Panc1 (cell line): Measurements from ENCODE around the gene CERS5. TPM values are rescaled to one million over a fixed set of nuclear protein-coding genes. Genes with fewer than 3 reads are reported as not detected.

Experiments used
- ATAC-seq: fragments of 200-7000 bp; cut with Tn5 transposase; 2 replicates; pipeline ENCODE4 v1.9.1; 2020; ENCODE audit warnings: mild to moderate bottlenecking, moderate library complexity
- BruUV-seq: library from RNA; stranded (reverse); fragments of 400-500 nt; replicated peaks from 2 replicates; lab custom pipeline; 2021; lab: Mats Ljungman, UMichigan
- CTCF ChIA-PET: fragments of 300-600 bp; sonication (Branson Sonifier 250); formaldehyde crosslinking; loops from one replicate; lab custom pipeline; 2022; ENCODE audit warnings: antibody characterized with exemption; lab: Charles Lee
- POLR2A ChIA-PET: fragments of 300-600 bp; sonication (Branson Sonifier 250); formaldehyde crosslinking; loops from one replicate; lab custom pipeline; 2022; ENCODE audit warnings: antibody characterized with exemption; lab: Charles Lee
- DNase-seq: peaks from one replicate; pipeline ENCODE4 v3.0.0-alpha.2; 2010; ENCODE audit warnings: low read depth, low spot score
- H3K27ac ChIP-seq: 2 replicates; pipeline ENCODE4 v1.5.1; 2011; ENCODE audit warnings: mild to moderate bottlenecking, low read length, inconsistent platforms
- H3K27me3 ChIP-seq: fragments of 200-500 bp; sonication (Bioruptor generic); 2 replicates; pipeline ENCODE4 v1.6.0; 2014; ENCODE audit warnings: low read length, inconsistent platforms; ENCODE audit not compliant: control insufficient read depth, insufficient read depth
- H3K36me3 ChIP-seq: fragments of 200-500 bp; sonication (Bioruptor generic); 2 replicates; pipeline ENCODE4 v1.5.1; 2014; ENCODE audit warnings: inconsistent platforms, mild to moderate bottlenecking, low read length, moderate library complexity; ENCODE audit not compliant: control insufficient read depth, insufficient read depth
- H3K4me1 ChIP-seq: 2 replicates; pipeline ENCODE4 v1.5.1; 2011; ENCODE audit warnings: inconsistent platforms, mild to moderate bottlenecking, low read length, moderate library complexity; ENCODE audit not compliant: control insufficient read depth, insufficient read depth
- H3K4me3 ChIP-seq, 2 experiments: 2 replicates each; pipeline ENCODE4 v1.5.1; 2011 to 2012; ENCODE audit warnings: low read depth in 2 of 2, low read length in 2 of 2, mild to moderate bottlenecking in 2 of 2, inconsistent platforms in 1 of 2, moderate library complexity in 1 of 2
- H3K9me3 ChIP-seq: fragments of 200-500 bp; sonication (Bioruptor generic); 2 replicates; pipeline ENCODE4 v1.5.1; 2014; ENCODE audit warnings: low read depth, mild to moderate bottlenecking, inconsistent platforms, low read length, moderate library complexity; ENCODE audit not compliant: control insufficient read depth, insufficient read depth
- POLR2AphosphoS5 ChIP-seq: IDR thresholded peaks from 2 replicates; pipeline ENCODE4 v1.6.1; 2012; ENCODE audit warnings: mild to moderate bottlenecking, low read depth, low read length, moderate library complexity
- SIN3A ChIP-seq: IDR thresholded peaks from 2 replicates; pipeline ENCODE4 v1.6.1; 2012; ENCODE audit warnings: low read depth, mild to moderate bottlenecking, low read length, moderate library complexity, borderline replicate concordance; ENCODE audit not compliant: insufficient read depth
- TCF7L2 ChIP-seq: IDR thresholded peaks from 2 replicates; pipeline ENCODE4 v1.6.1; 2011; ENCODE audit warnings: mild to moderate bottlenecking, low read depth, low read length, inconsistent platforms
- in situ Hi-C: cut with HindIII; loops from 2 replicates; pipeline ENCODE4 v1.10.0; 2016; ENCODE audit warnings: low sequenced_read_pairs, low pct_unique_long_range_greater_than_20kb
- intact Hi-C: fragments of 100-400 bp; cut with micrococcal nuclease; formaldehyde crosslinking; loops from one replicate; pipeline ENCODE4 v1.10.0; 2022; ENCODE audit not compliant: unreplicated experiment
- total RNA-seq: library from RNA; stranded (reverse); gene quantifications from one replicate; pipeline ENCODE4 v1.2.1, GENCODE V29; 2021; ENCODE audit not compliant: unreplicated experiment
- TF ChIP-seq, protein P1 (sequence below), 2 experiments: IDR thresholded peaks; 2 replicates each; pipeline ENCODE4 v1.6.1; 2011 to 2012; ENCODE audit warnings: low read depth in 2 of 2, control low read depth in 1 of 2, low read length in 1 of 2, mild to moderate bottlenecking in 1 of 2, moderate library complexity in 1 of 2; ENCODE audit not compliant: insufficient read depth in 1 of 2
- TF ChIP-seq, protein P2 (sequence below): fragments of 450-650 bp; IDR thresholded peaks from 2 replicates; pipeline ENCODE4 v1.5.1; 2017; ENCODE audit warnings: mild to moderate bottlenecking

Gene CERS5
- total RNA-seq, 1 experiment from 2014 or later, result 50.5 TPM

DNA sequence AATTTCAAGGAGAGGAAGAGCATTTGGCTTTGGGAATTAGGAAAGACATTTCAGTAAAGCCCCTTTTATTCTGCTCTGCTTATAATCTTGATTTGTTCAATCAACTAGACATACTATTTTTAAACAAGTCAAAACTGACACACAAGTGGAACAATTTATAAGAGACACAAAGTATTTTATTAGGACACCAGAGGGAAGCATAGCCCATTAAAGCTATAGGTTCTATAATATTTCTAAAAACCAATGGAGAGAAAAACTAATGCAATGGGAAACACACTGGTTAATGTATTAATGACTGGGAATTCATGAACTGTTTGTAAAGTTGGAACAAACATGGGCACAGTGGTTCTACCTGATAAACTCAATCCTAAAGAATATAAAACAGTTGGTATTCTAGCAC, 15.3 kb upstream of the CERS5 start:
- in situ Hi-C loops, result no loop called here
- no peak for DNase-seq

DNA sequence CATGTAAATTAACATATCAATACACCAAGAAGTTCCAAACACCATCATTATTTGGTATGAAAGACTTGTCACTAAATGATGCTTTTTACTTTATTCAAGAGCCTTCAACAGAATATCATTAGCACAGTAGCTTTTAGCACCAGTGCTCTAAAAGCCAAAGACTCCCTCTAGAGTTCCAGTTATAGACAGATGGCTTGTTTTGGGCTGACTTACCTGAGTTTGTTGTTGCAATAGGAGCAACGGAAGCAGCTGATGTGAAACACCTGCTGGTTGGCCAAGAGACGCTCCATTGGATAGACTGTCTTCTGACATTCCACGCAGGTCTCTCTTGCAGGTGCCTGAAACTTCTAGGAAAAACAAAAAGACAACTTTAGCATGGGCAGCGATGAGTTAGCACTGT, 14.5 kb upstream of the CERS5 start:
- in situ Hi-C loops (no loop called here), intact Hi-C loops (loop anchor here (10.0 kb wide), 1 partner anchor 133 kb away; no protein-coding TSS in a partner anchor)
- H3K9me3 ChIP-seq, result no peaks in the 10 kb centered on the region
- ATAC-seq (no peak), DNase-seq (no peak)
- CTCF ChIA-PET, result interaction anchor here (0.7 to 1.4 kb wide), 3 partner anchors 102 to 133 kb away, joined by 4 to 9 read pairs (median 6); partner anchors contain the start of gene LIMA1
- H3K27me3 ChIP-seq, result no peaks in the 10 kb centered on the region
- H3K27ac ChIP-seq, result peak overlapping the region; percentile 19; the same call in 1 of the 2 replicates
- H3K36me3 ChIP-seq, result peaks cover 17% of the 10 kb centered on the region
- no peak overlapping the region for H3K4me3 ChIP-seq
- no peak for TF ChIP-seq POLR2AphosphoS5
- TF ChIP-seq SIN3A, result no peak
- TF ChIP-seq, protein P1, sequence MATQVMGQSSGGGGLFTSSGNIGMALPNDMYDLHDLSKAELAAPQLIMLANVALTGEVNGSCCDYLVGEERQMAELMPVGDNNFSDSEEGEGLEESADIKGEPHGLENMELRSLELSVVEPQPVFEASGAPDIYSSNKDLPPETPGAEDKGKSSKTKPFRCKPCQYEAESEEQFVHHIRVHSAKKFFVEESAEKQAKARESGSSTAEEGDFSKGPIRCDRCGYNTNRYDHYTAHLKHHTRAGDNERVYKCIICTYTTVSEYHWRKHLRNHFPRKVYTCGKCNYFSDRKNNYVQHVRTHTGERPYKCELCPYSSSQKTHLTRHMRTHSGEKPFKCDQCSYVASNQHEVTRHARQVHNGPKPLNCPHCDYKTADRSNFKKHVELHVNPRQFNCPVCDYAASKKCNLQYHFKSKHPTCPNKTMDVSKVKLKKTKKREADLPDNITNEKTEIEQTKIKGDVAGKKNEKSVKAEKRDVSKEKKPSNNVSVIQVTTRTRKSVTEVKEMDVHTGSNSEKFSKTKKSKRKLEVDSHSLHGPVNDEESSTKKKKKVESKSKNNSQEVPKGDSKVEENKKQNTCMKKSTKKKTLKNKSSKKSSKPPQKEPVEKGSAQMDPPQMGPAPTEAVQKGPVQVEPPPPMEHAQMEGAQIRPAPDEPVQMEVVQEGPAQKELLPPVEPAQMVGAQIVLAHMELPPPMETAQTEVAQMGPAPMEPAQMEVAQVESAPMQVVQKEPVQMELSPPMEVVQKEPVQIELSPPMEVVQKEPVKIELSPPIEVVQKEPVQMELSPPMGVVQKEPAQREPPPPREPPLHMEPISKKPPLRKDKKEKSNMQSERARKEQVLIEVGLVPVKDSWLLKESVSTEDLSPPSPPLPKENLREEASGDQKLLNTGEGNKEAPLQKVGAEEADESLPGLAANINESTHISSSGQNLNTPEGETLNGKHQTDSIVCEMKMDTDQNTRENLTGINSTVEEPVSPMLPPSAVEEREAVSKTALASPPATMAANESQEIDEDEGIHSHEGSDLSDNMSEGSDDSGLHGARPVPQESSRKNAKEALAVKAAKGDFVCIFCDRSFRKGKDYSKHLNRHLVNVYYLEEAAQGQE (IDR thresholded peaks at IDR 0.05; ENCODE audit: insufficient read depth in 1 of 2, low read depth in 2 of 2, low read length in 1 of 2), result no peak
- TF ChIP-seq, protein P2, sequence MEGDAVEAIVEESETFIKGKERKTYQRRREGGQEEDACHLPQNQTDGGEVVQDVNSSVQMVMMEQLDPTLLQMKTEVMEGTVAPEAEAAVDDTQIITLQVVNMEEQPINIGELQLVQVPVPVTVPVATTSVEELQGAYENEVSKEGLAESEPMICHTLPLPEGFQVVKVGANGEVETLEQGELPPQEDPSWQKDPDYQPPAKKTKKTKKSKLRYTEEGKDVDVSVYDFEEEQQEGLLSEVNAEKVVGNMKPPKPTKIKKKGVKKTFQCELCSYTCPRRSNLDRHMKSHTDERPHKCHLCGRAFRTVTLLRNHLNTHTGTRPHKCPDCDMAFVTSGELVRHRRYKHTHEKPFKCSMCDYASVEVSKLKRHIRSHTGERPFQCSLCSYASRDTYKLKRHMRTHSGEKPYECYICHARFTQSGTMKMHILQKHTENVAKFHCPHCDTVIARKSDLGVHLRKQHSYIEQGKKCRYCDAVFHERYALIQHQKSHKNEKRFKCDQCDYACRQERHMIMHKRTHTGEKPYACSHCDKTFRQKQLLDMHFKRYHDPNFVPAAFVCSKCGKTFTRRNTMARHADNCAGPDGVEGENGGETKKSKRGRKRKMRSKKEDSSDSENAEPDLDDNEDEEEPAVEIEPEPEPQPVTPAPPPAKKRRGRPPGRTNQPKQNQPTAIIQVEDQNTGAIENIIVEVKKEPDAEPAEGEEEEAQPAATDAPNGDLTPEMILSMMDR, result no peak
- TF ChIP-seq TCF7L2, result no peak
- POLR2A ChIA-PET, result interaction anchor here (0.6 kb wide), 1 partner anchor 15 kb away, joined by 8 read pairs; the partner anchor contains the start of gene CERS5
- H3K4me1 ChIP-seq, result peaks cover 9% of the 10 kb centered on the region; the same call in 1 of the 2 replicates
- BruUV-seq, result no TSS peak

More for the DNA sequence above, 15.3 kb upstream of the CERS5 start:
- H3K27me3 ChIP-seq, result no peaks in the 10 kb centered on the region
- POLR2A ChIA-PET, result no interaction called here
- H3K36me3 ChIP-seq, result peaks cover 14% of the 10 kb centered on the region
- H3K4me3 ChIP-seq, result no peak overlapping the region
- H3K4me1 ChIP-seq, result peaks cover 12% of the 10 kb centered on the region
- no peak overlapping the region for H3K27ac ChIP-seq
- BruUV-seq, result no TSS peak
- intact Hi-C loops, result loop anchor here (10.0 kb wide), 1 partner anchor 132 kb away; no protein-coding TSS in a partner anchor
- TF ChIP-seq, protein P2, result no peak
- no peak for TF ChIP-seq TCF7L2
- no peak for TF ChIP-seq POLR2AphosphoS5
- TF ChIP-seq, protein P1 (IDR thresholded peaks at IDR 0.05; ENCODE audit: insufficient read depth in 1 of 2, low read depth in 2 of 2, low read length in 1 of 2), result no peak
- no peak for TF ChIP-seq SIN3A
- no peaks in the 10 kb centered on the region for H3K9me3 ChIP-seq
- ATAC-seq, result no peak
- CTCF ChIA-PET, result interaction anchor here (0.7 to 1.4 kb wide), 3 partner anchors 101 to 132 kb away, joined by 4 to 9 read pairs (median 6); partner anchors contain the start of gene LIMA1
